Activated CD8-positive, alpha-beta memory T cell treated with anti-CD3 and anti-CD28 coated beads, Interleukin-2, amount 10 ng/mL, durations not matched to agents 7 days and 5 days (primary cell): ENCODE results near the gene PNLIPRP1. TPM values are rescaled to one million over a fixed set of nuclear protein-coding genes. Genes with fewer than 3 reads are reported as not detected.

ENCODE experiments used
- ATAC-seq: fragments of 150-1000 bp; cut with Tn5 transposase; one replicate; pipeline ENCODE4 v1.10.0; 2021; ENCODE audit warnings: moderate library complexity
- CTCF ChIA-PET: fragments of 350-600 bp; sonication (Branson Sonifier 250); formaldehyde crosslinking; loops from one replicate; lab custom pipeline; 2021; ENCODE audit warnings: antibody characterized with exemption; lab: Charles Lee
- DNase-seq: peaks from one replicate; pipeline ENCODE4 v3.0.0-alpha.2; 2020
- H3K27ac Mint-ChIP-seq: one replicate; pipeline ENCODE4 v1.8.0; 2021; ENCODE audit warnings: mild to moderate bottlenecking, mixed read lengths
- H3K27me3 Mint-ChIP-seq: one replicate; pipeline ENCODE4 v1.8.0; 2021; ENCODE audit warnings: mixed read lengths
- H3K36me3 Mint-ChIP-seq: one replicate; pipeline ENCODE4 v1.8.0; 2021; ENCODE audit warnings: mild to moderate bottlenecking, mixed read lengths
- H3K4me1 Mint-ChIP-seq: one replicate; pipeline ENCODE4 v1.8.0; 2021; ENCODE audit warnings: mixed read lengths
- H3K4me3 Mint-ChIP-seq: one replicate; pipeline ENCODE4 v1.8.0; 2021; ENCODE audit warnings: mild to moderate bottlenecking, moderate library complexity, mixed read lengths
- H3K9me3 Mint-ChIP-seq: one replicate; pipeline ENCODE4 v1.8.0; 2022; ENCODE audit warnings: low read depth, mixed read lengths
- total RNA-seq, 2 experiments: library from RNA; stranded (reverse); gene quantifications; one replicate each; pipeline ENCODE4 v1.2.3, GENCODE V29; 2021

The PNLIPRP1 gene
- total RNA-seq, 2 experiments from 2014 or later, result not detected

GRCh38 chr10:116629340-116629739, 38.6 kb downstream of the PNLIPRP1 start:
- Mint-ChIP-seq H3K27ac (no peak overlapping the region), H3K27me3 (peaks cover 3% of the 10 kb centered on the region), H3K9me3 (no peaks in the 10 kb centered on the region), H3K4me3 (no peak overlapping the region), H3K4me1 (no peaks in the 10 kb centered on the region), H3K36me3 (no peaks in the 10 kb centered on the region)
- ATAC-seq, result no peak
- DNase-seq, result no peak
- CTCF ChIA-PET, result no interaction called here

GRCh38 chr10:116630020-116630419, 39.3 kb downstream of the PNLIPRP1 start:
- Mint-ChIP-seq H3K36me3 (no peaks in the 10 kb centered on the region), H3K27me3 (peaks cover 3% of the 10 kb centered on the region), H3K4me3 (no peak overlapping the region), H3K27ac (no peak overlapping the region), H3K9me3 (no peaks in the 10 kb centered on the region), H3K4me1 (no peaks in the 10 kb centered on the region)
- CTCF ChIA-PET, result no interaction called here
- no peak for ATAC-seq
- DNase-seq, result no peak

GRCh38 chr10:116631871-116632295, 41.1 kb downstream of the PNLIPRP1 start:
- Mint-ChIP-seq H3K27me3 (no peaks in the 10 kb centered on the region), H3K27ac (no peak overlapping the region), H3K9me3 (no peaks in the 10 kb centered on the region), H3K4me3 (no peak overlapping the region), H3K36me3 (no peaks in the 10 kb centered on the region), H3K4me1 (no peaks in the 10 kb centered on the region)
- no peak for ATAC-seq
- no peak for DNase-seq
- CTCF ChIA-PET, result no interaction called here

GRCh38 chr10:116632596-116633215, 41.9 kb downstream of the PNLIPRP1 start:
- no peaks in the 10 kb centered on the region for H3K27me3 Mint-ChIP-seq
- no peaks in the 10 kb centered on the region for H3K4me1 Mint-ChIP-seq
- DNase-seq, result no peak
- H3K27ac Mint-ChIP-seq, result no peak overlapping the region
- no peaks in the 10 kb centered on the region for H3K9me3 Mint-ChIP-seq
- no peak overlapping the region for H3K4me3 Mint-ChIP-seq
- no peak for ATAC-seq
- CTCF ChIA-PET, result no interaction called here
- H3K36me3 Mint-ChIP-seq, result no peaks in the 10 kb centered on the region

- CTCF ChIA-PET, result no interaction called here
- no peak overlapping the region for H3K27ac Mint-ChIP-seq
- no peaks in the 10 kb centered on the region for H3K27me3 Mint-ChIP-seq
- no peaks in the 10 kb centered on the region for H3K9me3 Mint-ChIP-seq
- no peak for DNase-seq
- no peaks in the 10 kb centered on the region for H3K36me3 Mint-ChIP-seq
- no peaks in the 10 kb centered on the region for H3K4me1 Mint-ChIP-seq
- ATAC-seq, result no peak
- H3K4me3 Mint-ChIP-seq, result no peak overlapping the region
Observed at GRCh38 chr10:116633216-116633600, 42.4 kb downstream of the PNLIPRP1 start.

GRCh38 chr10:116634126-116634975, 43.6 kb downstream of the PNLIPRP1 start:
- Mint-ChIP-seq H3K9me3 (no peaks in the 10 kb centered on the region), H3K4me1 (no peaks in the 10 kb centered on the region), H3K4me3 (no peak overlapping the region), H3K36me3 (no peaks in the 10 kb centered on the region), H3K27me3 (no peaks in the 10 kb centered on the region), H3K27ac (no peak overlapping the region)
- DNase-seq, result no peak
- CTCF ChIA-PET, result no interaction called here
- no peak for ATAC-seq

- DNase-seq (no peak), ATAC-seq (no peak)
- H3K36me3 Mint-ChIP-seq, result no peaks in the 10 kb centered on the region
- peaks cover 2% of the 10 kb centered on the region for H3K9me3 Mint-ChIP-seq
- no peaks in the 10 kb centered on the region for H3K4me1 Mint-ChIP-seq
- no peak overlapping the region for H3K4me3 Mint-ChIP-seq
- H3K27me3 Mint-ChIP-seq, result no peaks in the 10 kb centered on the region
- no peak overlapping the region for H3K27ac Mint-ChIP-seq
- CTCF ChIA-PET, result no interaction called here
Observed at GRCh38 chr10:116636385-116636784, 45.6 kb downstream of the PNLIPRP1 start.

GRCh38 chr10:116636976-116637375, 46.2 kb downstream of the PNLIPRP1 start:
- Mint-ChIP-seq H3K36me3 (no peaks in the 10 kb centered on the region), H3K27ac (no peak overlapping the region), H3K4me1 (no peaks in the 10 kb centered on the region), H3K27me3 (no peaks in the 10 kb centered on the region), H3K4me3 (no peak overlapping the region), H3K9me3 (peaks cover 2% of the 10 kb centered on the region)
- CTCF ChIA-PET, result no interaction called here
- DNase-seq (no peak), ATAC-seq (no peak)

GRCh38 chr10:116637830-116638229, 47.1 kb downstream of the PNLIPRP1 start:
- CTCF ChIA-PET, result no interaction called here
- H3K27me3 Mint-ChIP-seq, result no peaks in the 10 kb centered on the region
- H3K27ac Mint-ChIP-seq, result no peak overlapping the region
- no peaks in the 10 kb centered on the region for H3K36me3 Mint-ChIP-seq
- no peak for ATAC-seq
- H3K4me1 Mint-ChIP-seq, result no peaks in the 10 kb centered on the region
- peaks cover 2% of the 10 kb centered on the region for H3K9me3 Mint-ChIP-seq
- no peak overlapping the region for H3K4me3 Mint-ChIP-seq
- DNase-seq, result no peak

GRCh38 chr10:116646502-116646901, 55.7 kb downstream of the PNLIPRP1 start:
- no peaks in the 10 kb centered on the region for H3K4me1 Mint-ChIP-seq
- H3K36me3 Mint-ChIP-seq, result no peaks in the 10 kb centered on the region
- H3K27ac Mint-ChIP-seq, result no peak overlapping the region
- H3K27me3 Mint-ChIP-seq, result no peaks in the 10 kb centered on the region
- CTCF ChIA-PET, result no interaction called here
- ATAC-seq (no peak), DNase-seq (no peak)
- H3K4me3 Mint-ChIP-seq, result no peak overlapping the region
- peaks cover 1% of the 10 kb centered on the region for H3K9me3 Mint-ChIP-seq

GRCh38 chr10:116648903-116649302, 58.1 kb downstream of the PNLIPRP1 start:
- peaks cover 1% of the 10 kb centered on the region for H3K9me3 Mint-ChIP-seq

GRCh38 chr10:116653885-116654284, 63.1 kb downstream of the PNLIPRP1 start:
- Mint-ChIP-seq H3K4me3 (no peak overlapping the region), H3K27ac (no peak overlapping the region)
- CTCF ChIA-PET, result no interaction called here

More at GRCh38 chr10:116648903-116649302, 58.1 kb downstream of the PNLIPRP1 start:
- no peak overlapping the region for H3K27ac Mint-ChIP-seq
- H3K4me3 Mint-ChIP-seq, result no peak overlapping the region
- H3K4me1 Mint-ChIP-seq, result no peaks in the 10 kb centered on the region
- CTCF ChIA-PET, result no interaction called here
- H3K36me3 Mint-ChIP-seq, result no peaks in the 10 kb centered on the region
- ATAC-seq, result no peak
- DNase-seq, result no peak
- no peaks in the 10 kb centered on the region for H3K27me3 Mint-ChIP-seq

GRCh38 chr10:116654816-116655215, 64.1 kb downstream of the PNLIPRP1 start:
- H3K27me3 Mint-ChIP-seq, result peaks cover 2% of the 10 kb centered on the region
- ATAC-seq (no peak), DNase-seq (no peak)
- no peak overlapping the region for H3K27ac Mint-ChIP-seq
- H3K4me1 Mint-ChIP-seq, result no peaks in the 10 kb centered on the region
- peaks cover 1% of the 10 kb centered on the region for H3K9me3 Mint-ChIP-seq
- no peak overlapping the region for H3K4me3 Mint-ChIP-seq
- H3K36me3 Mint-ChIP-seq, result no peaks in the 10 kb centered on the region
- CTCF ChIA-PET, result no interaction called here

More at GRCh38 chr10:116653885-116654284, 63.1 kb downstream of the PNLIPRP1 start:
- H3K27me3 Mint-ChIP-seq, result peaks cover 2% of the 10 kb centered on the region
- peaks cover 1% of the 10 kb centered on the region for H3K9me3 Mint-ChIP-seq
- no peaks in the 10 kb centered on the region for H3K4me1 Mint-ChIP-seq
- ATAC-seq, result no peak
- no peaks in the 10 kb centered on the region for H3K36me3 Mint-ChIP-seq
- no peak for DNase-seq

- H3K9me3 Mint-ChIP-seq, result no peaks in the 10 kb centered on the region
- DNase-seq, result no peak
- no peaks in the 10 kb centered on the region for H3K4me1 Mint-ChIP-seq
- CTCF ChIA-PET, result no interaction called here
- peaks cover 2% of the 10 kb centered on the region for H3K27me3 Mint-ChIP-seq
- no peaks in the 10 kb centered on the region for H3K36me3 Mint-ChIP-seq
- no peak overlapping the region for H3K27ac Mint-ChIP-seq
- ATAC-seq, result no peak
- no peak overlapping the region for H3K4me3 Mint-ChIP-seq
Observed at GRCh38 chr10:116655568-116655967, 64.8 kb downstream of the PNLIPRP1 start.
